ENCODE results near the gene RFX2.

RFX2 gene

DNA sequence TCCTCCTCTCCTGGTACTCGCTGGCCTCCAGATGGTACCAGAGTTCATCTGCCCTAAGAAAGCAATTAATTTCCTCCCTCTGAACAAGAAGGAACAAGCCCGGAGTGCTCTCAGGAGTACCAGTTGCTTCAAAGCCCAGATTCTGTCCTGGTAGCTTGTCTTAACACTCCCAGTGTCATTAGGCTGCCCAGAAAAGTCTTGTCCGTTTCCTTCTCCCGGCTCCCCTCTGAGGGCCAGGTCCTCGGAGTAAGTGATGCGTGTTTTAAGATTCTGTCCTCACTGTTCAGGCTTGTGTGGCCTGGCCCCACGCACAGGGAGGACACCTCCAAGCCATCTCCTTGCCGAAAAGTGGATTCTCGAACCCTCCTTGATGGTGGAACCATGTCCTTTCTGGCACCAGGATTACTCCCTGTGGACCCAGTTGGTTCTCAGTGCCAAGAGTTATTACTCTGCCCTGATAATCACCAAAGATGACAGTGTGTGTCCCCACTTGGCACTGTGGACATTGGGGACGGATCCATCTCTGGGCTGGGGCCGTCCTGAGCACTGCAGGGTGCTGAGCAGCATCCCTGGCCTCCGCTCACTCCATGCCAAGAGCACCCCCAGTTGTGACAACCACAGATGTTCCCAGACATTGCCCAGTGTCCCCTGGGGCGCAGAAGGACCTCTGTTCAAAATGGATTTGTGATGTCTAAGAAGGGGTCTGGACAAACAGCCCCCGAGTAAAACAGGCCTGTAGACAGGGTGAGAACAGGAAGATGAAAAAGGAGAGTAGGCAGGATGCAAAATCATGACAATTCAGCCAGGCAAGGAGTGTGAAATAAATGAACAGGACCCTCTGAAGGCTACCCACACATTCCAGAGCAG is 52.4 kb downstream of the RFX2 start:
- TF ChIP-seq, protein P1, sequence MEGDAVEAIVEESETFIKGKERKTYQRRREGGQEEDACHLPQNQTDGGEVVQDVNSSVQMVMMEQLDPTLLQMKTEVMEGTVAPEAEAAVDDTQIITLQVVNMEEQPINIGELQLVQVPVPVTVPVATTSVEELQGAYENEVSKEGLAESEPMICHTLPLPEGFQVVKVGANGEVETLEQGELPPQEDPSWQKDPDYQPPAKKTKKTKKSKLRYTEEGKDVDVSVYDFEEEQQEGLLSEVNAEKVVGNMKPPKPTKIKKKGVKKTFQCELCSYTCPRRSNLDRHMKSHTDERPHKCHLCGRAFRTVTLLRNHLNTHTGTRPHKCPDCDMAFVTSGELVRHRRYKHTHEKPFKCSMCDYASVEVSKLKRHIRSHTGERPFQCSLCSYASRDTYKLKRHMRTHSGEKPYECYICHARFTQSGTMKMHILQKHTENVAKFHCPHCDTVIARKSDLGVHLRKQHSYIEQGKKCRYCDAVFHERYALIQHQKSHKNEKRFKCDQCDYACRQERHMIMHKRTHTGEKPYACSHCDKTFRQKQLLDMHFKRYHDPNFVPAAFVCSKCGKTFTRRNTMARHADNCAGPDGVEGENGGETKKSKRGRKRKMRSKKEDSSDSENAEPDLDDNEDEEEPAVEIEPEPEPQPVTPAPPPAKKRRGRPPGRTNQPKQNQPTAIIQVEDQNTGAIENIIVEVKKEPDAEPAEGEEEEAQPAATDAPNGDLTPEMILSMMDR (IDR thresholded peaks at IDR 0.05; ENCODE audit: insufficient read depth, low read length, poor library complexity, severe bottlenecking) = no peak
- DNase-seq (ENCODE audit: extremely low read depth, insufficient read length) = no peak
- Histone ChIP-seq H3K4me3 (replicated peaks; ENCODE audit: low read depth, low read length) (no peak overlapping the region), H3K36me3 (ENCODE audit: control insufficient read depth, insufficient read depth, low read length) (no peaks in the 10 kb centered on the region), H3K27me3 (replicated peaks; ENCODE audit: control insufficient read depth, insufficient read depth, low read length) (no peaks in the 10 kb centered on the region)

GRCh38 chr19:6056801-6057650 is 53.3 kb downstream of the RFX2 start:
- Histone ChIP-seq H3K4me3 (replicated peaks; ENCODE audit: low read depth, low read length) (no peak overlapping the region), H3K36me3 (ENCODE audit: control insufficient read depth, insufficient read depth, low read length) (no peaks in the 10 kb centered on the region), H3K27me3 (replicated peaks; ENCODE audit: control insufficient read depth, insufficient read depth, low read length) (no peaks in the 10 kb centered on the region)
- TF ChIP-seq, protein P1 (IDR thresholded peaks at IDR 0.05; ENCODE audit: insufficient read depth, low read length, poor library complexity, severe bottlenecking) = no peak
- no peak for DNase-seq (ENCODE audit: extremely low read depth, insufficient read length)

GRCh38 chr19:6056282-6056741 is 54.0 kb downstream of the RFX2 start:
- no peak for DNase-seq (ENCODE audit: extremely low read depth, insufficient read length)
- H3K36me3 ChIP-seq (ENCODE audit: control insufficient read depth, insufficient read depth, low read length) = no peaks in the 10 kb centered on the region
- no peaks in the 10 kb centered on the region for H3K27me3 ChIP-seq (replicated peaks; ENCODE audit: control insufficient read depth, insufficient read depth, low read length)
- TF ChIP-seq, protein P1 (IDR thresholded peaks at IDR 0.05; ENCODE audit: insufficient read depth, low read length, poor library complexity, severe bottlenecking) = no peak
- H3K4me3 ChIP-seq (replicated peaks; ENCODE audit: low read depth, low read length) = no peak overlapping the region

- H3K27me3 ChIP-seq (replicated peaks; ENCODE audit: control insufficient read depth, insufficient read depth, low read length) = no peaks in the 10 kb centered on the region
- no peaks in the 10 kb centered on the region for H3K36me3 ChIP-seq (ENCODE audit: control insufficient read depth, insufficient read depth, low read length)
- TF ChIP-seq, protein P1 (IDR thresholded peaks at IDR 0.05; ENCODE audit: insufficient read depth, low read length, poor library complexity, severe bottlenecking) = no peak
- no peak overlapping the region for H3K4me3 ChIP-seq (replicated peaks; ENCODE audit: low read depth, low read length)
- no peak for DNase-seq (ENCODE audit: extremely low read depth, insufficient read length)
Measured at GRCh38 chr19:6055013-6055795, 55.1 kb downstream of the RFX2 start.

- H3K36me3 ChIP-seq (ENCODE audit: control insufficient read depth, insufficient read depth, low read length) = no peaks in the 10 kb centered on the region
- no peaks in the 10 kb centered on the region for H3K27me3 ChIP-seq (replicated peaks; ENCODE audit: control insufficient read depth, insufficient read depth, low read length)
- H3K4me3 ChIP-seq (replicated peaks; ENCODE audit: low read depth, low read length) = no peak overlapping the region
- peak; percentile 26 for DNase-seq (ENCODE audit: extremely low read depth, insufficient read length)
- TF ChIP-seq, protein P1 (IDR thresholded peaks at IDR 0.05; ENCODE audit: insufficient read depth, low read length, poor library complexity, severe bottlenecking) = peak; percentile 90
Measured at GRCh38 chr19:6048793-6049405, 61.4 kb downstream of the RFX2 start.
